Stimulated activated CD4-positive, alpha-beta T cell treated with anti-CD3 and anti-CD28 coated beads, TNF-alpha, amount 100 ng/mL, for 4 hours (primary cell): Measurements from ENCODE around the gene CCNH.

Experiments
- DNase-seq, 3 experiments: peaks; one replicate each; pipeline ENCODE4 v3.0.0-alpha.2; 2020; ENCODE audit warnings: low read depth in 3 of 3

The CCNH gene

DNA sequence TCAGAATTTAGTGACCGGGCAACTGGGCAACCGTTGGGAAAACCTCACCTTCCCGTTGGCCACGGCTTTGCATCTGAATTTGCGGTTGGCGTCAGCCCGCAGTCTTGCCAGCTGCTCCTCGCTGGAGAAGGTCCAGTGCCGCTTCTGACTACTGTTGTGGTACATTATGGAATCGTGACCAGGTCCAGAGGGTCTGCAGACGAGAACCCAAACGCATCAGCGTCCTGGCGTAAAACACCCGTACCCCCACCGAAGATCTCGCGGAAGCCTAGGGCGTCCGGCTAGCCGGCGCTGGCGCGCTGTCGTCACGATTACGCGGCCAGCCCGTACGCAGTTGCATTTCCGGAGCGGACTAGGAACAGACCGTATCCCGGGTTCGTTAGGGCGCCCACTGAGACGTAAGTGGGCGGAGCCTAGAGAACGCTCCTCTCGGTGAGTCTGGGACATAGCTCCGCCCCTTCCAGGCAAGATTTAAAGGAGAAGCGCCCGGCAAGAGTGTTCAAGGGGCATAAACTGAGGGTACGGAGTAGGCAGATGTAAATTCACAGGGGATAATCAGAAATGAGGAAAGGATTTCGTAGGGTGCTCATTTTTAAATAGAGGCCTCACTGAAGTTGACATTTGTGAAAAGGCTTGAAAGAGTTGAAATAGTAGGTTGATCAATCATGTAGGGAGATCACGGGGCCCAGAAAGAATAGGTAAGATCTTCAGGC lies at the start of gene CCNH:
Gene CCNH, minus strand, starts transcription at position 301 of the 713 bp plus-strand sequence. Its CDS starts 136 bp downstream, at position 165.
- peak; percentile 80 to 95 (median 90) for DNase-seq

DNA sequence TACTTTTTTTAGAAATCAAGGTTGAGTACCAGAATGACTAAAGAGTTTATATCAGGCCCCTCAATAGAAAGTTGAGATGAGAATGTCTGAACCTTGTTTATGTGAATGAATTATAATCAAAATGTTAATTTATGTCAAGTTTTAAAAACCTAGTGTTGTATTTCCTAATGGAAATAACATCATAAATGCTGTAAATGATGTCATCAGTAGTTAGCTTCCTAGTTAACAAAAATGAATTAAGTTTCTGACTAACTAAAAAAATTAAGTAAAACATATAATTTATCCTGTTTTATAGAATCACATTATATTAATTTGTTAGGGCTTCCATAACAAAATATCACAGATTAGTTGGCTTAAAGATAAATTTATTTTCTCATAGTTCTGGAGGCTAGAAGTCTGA lies 45.0 kb upstream of the CCNH start:
- no peak for DNase-seq

DNA sequence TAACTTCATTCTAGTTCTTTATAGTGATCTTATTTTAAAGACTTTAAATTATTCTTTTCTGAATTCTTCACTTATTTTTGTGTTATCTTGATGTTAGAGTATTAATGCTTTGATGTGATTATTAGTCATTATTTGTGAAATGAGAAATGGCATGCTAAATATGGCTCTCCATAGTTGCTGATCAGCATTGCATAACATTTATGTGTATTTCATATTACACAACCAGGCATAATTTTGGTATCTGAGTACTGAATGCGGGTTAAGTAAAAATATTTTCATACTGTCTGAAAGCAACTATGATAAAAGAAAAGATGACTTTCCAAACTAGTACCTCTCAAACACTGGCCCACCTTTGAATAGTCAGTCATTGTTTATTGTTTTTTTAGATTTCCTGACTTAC lies 41.1 kb upstream of the CCNH start:
- DNase-seq = no peak

DNA sequence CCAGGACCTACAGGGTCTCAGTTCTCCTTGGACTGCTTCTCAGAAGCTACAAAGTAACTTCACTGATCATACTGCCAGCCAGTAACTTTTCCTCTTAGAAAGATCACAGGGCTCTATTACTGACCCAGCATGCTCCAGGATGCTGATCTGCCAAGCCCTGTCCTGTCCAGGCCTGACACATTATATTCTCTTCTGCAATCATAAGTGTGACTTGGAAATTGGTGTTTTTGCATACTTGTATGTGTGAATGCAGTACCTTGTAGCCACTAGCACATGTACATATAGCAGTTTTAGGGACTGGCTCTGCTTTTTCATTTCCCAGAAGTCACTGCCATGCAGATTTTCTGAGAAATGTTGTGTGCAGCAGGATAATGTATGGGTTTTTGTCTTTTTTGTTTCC lies 40.1 kb upstream of the CCNH start:
- DNase-seq = no peak

DNA sequence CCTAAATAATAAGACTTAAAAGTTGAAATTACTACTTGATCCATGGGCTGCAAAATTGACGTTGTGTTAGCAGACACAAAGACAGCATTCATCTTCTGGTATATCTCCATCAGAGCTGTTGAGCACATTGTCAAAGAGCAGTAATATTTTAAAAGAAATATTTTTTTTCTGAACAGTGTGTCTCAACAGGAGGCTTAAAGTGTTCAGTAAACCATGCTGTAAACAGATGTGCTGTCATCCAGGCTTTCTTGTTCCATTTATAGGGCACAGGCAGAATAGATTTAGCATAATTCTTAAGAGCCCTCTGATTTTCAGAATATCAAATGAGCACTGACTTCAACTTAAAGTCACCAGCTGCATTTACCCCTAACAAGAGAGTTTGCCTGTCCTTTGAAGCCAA lies 29.7 kb upstream of the CCNH start:
- no peak for DNase-seq

DNA sequence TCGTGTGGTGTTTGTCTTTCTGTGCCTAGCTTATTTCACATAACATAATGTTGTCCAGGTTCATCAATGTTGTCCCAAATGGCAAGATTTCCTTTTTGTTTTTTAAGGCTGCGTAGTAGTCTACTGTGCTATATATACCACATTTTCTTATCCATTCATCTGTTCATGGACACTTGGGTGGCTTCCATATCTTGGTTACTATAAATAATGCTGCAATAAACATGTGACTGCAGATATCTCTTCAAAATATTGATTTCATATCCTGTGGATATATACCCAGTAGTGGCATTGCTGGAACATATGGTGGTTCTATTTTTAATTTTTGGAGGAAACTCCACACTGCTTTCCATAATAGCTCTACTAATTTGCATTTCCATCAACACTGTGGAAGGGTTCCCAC lies 25.5 kb upstream of the CCNH start:
- DNase-seq = no peak

DNA sequence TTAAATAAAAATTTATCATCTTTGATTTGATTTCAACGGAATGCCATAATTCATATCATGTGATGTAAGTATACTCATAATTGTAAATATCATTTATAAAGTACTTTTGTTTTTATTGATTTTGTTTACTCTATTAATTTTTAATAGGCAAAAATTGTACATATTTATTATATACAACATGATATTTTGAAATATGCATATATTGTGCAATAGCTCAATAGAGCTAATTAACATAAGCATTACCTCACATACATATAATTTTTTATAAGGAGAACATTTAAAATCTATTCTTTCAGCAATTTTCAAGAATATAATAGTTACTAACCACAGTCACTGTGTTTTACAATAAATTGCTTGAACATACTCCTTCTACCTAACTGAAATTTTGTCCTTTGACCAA lies 25.0 kb upstream of the CCNH start:
- DNase-seq = no peak

DNA sequence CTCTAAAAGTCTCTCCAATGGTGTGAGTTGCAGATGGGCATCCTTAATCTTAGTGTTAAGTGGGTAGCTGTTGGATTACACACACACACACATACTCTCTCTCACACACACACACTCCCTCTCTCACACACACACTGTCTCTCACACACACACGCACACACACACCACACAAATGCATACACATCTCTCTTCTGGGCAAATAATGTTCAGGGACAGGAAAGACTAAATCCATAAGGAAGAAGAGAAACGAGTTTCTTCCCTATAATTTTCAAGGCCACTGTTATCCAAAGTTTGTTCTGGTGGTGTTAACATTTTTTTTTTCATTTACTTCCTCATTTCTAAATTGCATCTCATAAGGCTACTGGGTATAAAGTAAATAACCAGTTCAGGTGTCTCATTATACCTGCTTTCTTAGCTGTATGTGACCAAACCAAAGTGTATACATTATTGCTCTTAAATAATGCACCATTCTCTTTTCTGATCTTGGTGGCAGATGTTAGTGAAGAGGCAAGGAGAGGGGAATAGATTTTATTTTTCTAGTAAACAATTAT lies 22.5 kb upstream of the CCNH start:
- no peak for DNase-seq

DNA sequence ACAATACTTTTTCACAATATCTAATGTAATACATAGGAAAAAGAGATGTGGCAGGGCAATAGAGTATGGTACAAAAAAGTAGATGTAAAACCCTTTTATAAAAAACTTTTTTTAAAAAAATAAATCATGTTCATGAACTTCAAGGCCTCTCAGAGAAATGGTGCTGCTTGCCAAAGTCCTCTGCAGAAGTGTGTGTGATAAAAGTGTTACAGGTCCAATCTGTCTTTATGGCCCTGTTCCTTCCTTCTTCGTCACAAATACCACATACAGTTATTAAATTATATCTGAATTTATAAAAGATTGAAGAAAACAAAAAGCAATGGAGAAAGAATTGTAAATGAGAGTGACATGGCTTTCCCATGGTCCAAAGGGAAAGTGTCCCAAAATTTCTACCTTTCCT lies 21.7 kb upstream of the CCNH start:
- DNase-seq = no peak

DNA sequence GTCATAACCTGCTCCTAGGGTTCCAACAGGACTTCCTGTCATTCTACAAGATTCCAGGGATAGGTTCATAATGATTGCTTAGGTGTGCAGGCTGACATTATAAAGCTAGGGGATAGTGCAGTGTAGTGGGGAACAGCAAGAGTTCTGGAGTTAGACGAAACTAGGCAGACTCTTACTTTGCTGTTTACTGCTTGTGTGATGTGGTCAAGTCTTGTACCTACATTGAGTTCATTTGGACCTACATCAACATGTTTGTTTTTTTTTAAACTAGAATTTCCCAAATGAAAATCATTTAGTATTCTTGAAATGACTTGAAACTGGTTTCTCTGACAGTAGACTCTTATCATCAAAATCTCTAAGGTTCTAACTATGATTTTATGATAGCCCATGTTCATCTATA lies 21.2 kb upstream of the CCNH start:
- DNase-seq = no peak

DNA sequence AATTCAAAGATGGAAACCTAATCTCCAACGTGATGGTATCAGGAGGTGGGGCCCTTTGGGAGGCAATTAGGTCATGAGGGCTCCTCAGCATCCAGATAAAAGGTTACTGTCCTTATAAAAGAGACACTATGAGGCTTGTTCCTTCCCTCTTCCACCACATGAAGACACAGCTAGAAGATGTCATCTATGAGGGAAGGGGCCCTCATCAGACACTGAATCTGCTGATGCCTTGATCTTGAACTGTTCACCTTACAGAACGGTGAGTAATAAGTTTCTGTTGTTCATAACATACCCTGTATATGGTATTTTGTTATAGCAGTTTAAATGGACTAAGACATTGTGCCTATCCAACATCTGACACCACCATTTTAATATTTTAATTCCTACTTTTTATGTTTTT lies 19.7 kb upstream of the CCNH start:
- DNase-seq = no peak

DNA sequence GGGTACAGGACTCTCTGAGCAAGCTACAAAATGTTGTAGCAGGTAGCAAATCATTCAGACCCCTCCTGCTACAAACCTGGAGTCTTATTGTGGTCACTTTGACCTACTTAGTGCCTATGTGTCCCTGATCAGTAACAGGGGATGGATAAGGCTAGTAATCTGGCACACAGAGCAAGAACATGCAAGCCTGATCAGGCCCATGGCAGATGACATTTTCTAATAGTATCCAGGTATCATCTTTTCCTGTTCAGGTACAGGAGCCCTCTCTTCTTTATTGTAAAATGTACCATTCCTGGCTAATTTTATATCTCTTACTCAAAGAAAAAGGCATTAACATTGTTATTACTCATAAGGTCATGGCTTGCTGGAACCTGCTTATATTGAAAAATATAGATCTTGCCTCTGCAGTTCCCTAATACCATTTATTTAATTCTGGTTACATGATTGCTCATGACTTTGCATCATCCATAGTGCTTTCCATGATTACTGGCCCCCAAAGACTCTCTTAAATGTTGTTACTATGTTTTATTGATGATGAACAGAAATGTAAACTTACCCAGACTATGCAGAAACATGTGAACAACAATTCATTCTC lies 18.2 kb upstream of the CCNH start:
- no peak for DNase-seq

DNA sequence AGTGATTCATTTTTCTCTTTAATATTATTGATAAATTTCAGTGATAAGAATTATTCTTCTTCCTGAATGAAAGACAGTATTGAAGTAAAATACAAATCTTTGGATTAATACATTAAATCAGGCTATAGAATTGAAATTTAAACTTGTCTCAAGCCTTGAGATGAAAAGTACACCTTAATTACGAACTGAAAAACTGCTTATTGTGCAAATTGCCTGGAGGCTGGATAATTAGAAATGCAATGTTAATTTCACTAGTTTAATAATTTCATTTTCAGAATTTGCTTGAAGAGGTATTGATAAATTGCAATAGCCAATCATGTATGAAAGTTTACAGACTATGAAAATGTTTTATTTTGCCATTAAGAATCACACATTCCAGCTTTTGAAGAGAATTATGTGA lies 11.0 kb upstream of the CCNH start:
- DNase-seq = no peak

DNA sequence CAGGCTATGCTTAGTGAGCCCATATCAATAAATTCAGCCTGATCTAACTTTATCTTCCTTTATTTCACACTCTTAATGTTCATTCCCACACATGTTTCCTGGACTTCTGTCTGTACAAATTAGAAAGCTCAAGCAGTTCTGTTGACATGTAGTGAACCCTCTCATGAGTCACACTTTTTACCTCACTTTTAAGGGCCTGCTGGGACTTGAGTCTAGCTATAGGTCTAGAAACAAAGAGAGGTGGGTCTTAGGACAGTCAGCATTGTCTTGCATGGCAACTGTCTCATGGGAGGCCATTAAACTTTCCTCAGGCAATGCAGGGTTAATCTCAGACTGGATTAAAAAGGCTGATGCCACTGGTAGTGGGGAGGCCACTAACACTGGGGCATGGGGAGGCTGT lies 8.6 kb upstream of the CCNH start:
- no peak for DNase-seq

DNA sequence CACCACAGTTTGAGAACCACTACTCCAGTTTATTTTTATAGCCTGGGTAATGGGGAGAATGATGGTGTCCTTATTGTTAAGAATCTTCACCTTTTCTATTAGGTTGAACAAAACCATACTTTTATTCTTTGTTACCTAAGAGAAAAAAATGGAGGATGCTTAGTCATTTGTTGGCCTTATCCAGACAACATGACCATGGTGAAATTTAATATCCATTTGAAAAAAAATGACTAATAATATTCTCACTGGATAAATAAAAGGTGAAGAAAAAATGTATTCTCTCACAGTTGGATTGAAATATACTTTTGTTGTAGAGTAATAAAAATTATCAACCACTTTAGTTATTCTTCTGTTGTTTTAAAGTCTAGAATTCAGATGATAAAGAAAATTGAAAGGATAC lies 5.8 kb upstream of the CCNH start:
- DNase-seq = no peak

DNA sequence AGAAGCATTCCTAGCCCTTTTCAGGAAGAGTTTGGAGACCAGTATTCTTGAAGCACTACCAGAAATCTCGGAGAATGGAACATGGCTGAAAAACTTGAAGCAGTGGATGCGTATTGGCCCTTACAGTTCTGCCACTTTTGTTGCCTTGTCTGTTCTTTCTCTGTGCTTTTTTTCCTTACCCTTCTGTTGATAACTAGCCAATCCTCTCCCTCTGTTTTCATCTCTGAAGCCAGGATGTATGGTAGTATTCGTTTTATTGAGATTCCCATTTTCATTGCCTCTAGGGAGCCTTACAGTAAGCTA lies 564 bp upstream of the CCNH start:
- no peak for DNase-seq

DNA sequence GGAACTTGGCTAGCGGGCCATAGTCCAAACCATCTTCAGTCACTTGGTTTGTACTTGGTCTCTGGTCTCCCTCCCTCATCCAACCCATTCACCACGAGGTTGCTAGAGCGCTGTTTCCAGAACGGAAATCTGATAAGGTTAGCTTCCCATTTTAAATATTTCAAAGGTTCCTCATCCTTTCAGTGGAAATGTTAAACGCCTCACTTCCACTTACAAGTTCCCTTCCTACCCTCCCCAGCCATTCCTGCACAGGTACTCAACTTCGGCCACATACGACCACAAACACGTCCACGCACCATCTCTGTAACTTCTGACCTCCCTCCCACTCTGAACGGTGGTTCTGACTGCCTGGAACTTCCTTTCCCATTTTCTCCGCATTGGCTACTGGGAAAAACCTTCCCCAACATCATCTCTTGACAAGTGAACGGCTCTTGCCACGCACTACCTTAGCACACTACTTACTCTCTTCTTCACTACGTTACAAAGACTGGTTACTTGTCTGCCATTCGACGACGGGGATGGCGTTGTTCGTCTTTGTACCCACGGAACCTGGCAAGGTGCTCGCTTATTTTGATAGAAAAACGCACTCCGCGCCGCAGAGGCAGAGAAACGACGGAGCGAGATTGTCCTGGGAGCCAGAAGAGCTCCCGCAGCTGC lies 629 bp downstream of the CCNH start:
- peak in 1 of 3 experiments; percentile 16 for DNase-seq

DNA sequence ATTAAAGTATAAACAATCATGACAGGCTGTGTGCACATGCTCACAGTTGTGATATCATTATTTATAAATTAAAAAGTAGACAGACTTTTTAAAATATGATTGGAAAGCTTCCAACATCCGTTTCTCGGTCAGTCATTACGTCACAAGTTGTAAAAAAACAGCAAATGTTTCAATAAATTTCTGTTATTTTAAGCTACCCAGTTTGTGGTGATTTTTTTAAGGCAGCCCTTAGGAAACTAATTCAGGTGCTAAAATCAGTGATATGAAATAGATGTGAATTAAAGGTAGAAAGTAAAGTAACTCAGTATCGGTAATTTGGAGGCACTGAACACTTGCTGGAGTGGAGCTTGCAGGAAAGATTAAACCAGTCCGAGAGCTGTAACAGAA lies 1.2 kb downstream of the CCNH start:
- DNase-seq = no peak

DNA sequence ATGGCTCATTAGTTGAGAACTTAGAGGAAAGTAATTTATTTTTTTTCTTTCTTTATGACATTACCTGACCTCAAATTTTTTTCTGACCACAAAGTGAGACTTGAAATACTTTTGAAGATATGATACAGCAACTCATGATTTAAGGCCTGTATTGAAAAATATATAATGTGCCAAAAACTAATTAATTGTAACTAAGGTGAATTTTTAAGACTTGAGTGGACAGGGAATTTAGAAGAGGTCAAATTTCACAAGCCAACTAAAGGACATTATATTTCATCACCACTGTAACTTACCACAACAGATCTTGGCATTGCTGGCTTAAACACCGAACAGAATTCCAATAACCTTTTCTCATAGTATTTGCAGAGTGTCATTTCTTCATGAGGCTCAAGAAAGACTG lies 1.8 kb downstream of the CCNH start:
- no peak for DNase-seq

DNA sequence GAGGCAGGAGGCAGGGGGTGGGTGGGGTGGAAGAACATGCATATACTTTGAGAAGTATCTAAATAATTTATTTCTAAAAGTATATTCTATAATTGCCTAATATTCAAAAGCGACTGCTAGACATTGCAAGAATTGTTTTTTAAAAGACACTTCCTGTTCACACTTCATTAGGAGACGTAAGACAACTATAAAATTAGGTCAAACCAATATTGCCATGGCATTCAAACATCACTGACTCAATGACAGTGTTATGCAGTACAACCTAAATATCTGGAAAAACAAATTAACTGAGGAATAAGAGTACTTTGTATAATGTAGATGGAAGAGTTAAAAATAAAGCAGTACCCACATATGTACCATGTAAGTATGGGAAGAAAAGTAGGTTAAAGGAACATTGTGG lies 4.5 kb downstream of the CCNH start:
- DNase-seq = no peak

DNA sequence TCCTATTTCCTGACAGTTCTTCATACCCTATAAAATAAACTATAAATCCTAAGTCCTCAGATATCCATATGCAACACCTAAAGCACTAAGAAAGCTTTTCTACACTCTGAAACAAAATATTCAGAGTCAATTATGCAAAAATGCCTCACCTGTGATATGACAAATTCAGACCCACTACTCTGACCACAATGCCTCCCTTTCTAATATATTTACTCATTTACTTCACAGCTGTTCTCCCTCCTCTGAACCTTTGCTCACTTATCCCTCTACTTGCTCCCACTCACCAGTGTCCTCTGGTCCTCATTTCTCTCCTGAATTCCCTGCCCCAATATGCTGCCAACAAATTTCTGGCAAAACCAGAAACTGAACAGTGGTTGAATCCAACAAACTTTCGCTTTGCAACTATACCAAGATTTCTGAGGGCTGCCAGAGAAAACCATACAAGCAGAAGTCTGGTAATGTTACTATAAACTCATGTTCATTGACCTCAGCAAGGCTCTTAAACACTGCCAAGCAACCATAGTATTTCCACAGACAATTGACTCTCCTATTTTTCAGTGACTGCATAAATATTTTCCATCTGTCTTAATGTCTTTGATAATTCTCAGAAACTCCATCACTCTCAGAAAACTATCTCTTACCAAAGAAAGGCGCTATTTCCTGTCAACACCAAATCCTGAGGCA lies 7.1 kb downstream of the CCNH start:
- no peak for DNase-seq

DNA sequence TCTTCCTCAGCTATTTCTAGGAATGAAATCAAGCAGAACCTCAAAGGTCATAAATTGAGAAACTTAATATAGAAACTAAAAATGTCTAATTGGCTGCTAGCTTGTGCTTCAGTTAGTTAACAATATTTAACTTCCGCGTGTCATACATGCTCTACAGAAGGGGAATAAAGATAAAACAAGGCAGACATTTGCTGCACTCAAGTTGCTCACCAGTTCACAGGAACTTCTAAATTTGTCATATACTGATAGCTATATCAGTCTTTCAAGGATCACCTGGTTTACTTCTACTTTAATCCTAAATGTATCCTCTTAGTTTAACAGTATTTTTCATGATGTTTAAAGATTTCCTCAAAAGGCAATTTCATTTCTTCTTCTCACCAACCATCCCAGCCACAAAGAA lies 8.4 kb downstream of the CCNH start:
- DNase-seq = no peak

DNA sequence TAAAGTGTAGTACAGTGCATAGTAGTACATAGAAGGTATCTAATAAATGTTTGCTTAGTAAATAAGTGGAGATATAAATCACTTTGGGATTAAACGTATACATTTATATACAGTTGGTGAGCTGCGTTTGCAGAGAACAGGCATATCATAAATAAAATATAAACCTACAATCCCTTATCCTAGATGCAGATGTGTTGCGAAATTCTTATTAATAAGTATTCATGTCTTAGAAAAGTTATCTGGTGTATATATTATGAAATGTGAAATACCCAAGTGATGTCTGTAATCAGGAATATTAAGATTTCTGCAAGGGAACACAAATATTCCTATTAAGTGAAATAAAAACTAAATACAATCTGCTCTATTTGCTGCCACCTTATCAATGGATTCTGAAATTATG lies 8.8 kb downstream of the CCNH start:
- DNase-seq = no peak
